ENCODE measurements around the gene DYNC2I2.

GRCh38 chr9:128690684-128691034, 34.0 kb upstream of the DYNC2I2 start:
- TF ChIP-seq POLR2A (IDR thresholded peaks at IDR 0.05) (no peak), CTCF (IDR thresholded peaks at IDR 0.05) (no peak)

Measured in esophagus squamous epithelium (tissue), 4 donors.